K562 (cell line): ENCODE results near the gene MAGI2. TPM values are rescaled to one million over a fixed set of nuclear protein-coding genes. Genes with fewer than 3 reads are reported as not detected.

Experiments used
- ATAC-seq: fragments of 200-7000 bp; cut with Tn5 transposase; 3 replicates; pipeline ENCODE4 v1.9.1; 2020; ENCODE audit warnings: moderate library complexity
- BruUV-seq: library from RNA; stranded (reverse); fragments of 400-500 nt; replicated peaks from 2 replicates; lab custom pipeline; 2021; lab: Mats Ljungman, UMichigan
- CTCF ChIA-PET: fragments of 300-600 bp; formaldehyde crosslinking; extraction: SDS; loops from one replicate; lab custom pipeline; 2021; ENCODE audit warnings: low intra/inter-chr PET ratio; lab: Yijun Ruan, JAX
- POLR2A ChIA-PET: fragments of 300-600, 350-650 bp; sonication (Branson Sonifier 250); formaldehyde crosslinking; extraction: SDS; loops from one replicate; lab custom pipeline; 2021; ENCODE audit warnings: antibody characterized with exemption, inconsistent platforms; lab: Yijun Ruan, JAX
- DNase-seq, 4 experiments: peaks; one replicate each; pipeline versions ENCODE4 v3.0.0 to v3.0.0-alpha.2; 2011 to 2018; ENCODE audit warnings: low spot score in 3 of 4, mixed read lengths in 3 of 4; ENCODE audit errors: extremely low read depth in 1 of 4
- FAIRE-seq: peaks from 2 replicates; lab custom pipeline; 2011; peaks lifted over from hg19 to GRCh38; lab: Jason Lieb, UNC
- H2AFZ ChIP-seq: 2 replicates; pipeline ENCODE4 v1.6.0; 2011; ENCODE audit warnings: low read depth, low read length, control low read depth, inconsistent platforms
- H3K27ac ChIP-seq: fragments of 200-600 bp; 3 replicates; pipeline ENCODE4 v1.8.0; 2011; ENCODE audit warnings: low read depth, mild to moderate bottlenecking, control low read depth, inconsistent platforms, low read length, moderate library complexity, mixed read lengths; ENCODE audit errors: extremely low read depth
- H3K27me3 ChIP-seq, 2 experiments: fragments of 300-600 bp in 1 of 2; 2 replicates in 1 of 2; 3 replicates in 1 of 2; pipeline versions ENCODE4 v1.6.0 to v1.8.0; 2011; ENCODE audit warnings: inconsistent platforms in 2 of 2, low read length in 2 of 2, mild to moderate bottlenecking in 1 of 2, mixed read lengths in 1 of 2, moderate library complexity in 1 of 2; ENCODE audit not compliant: control insufficient read depth in 2 of 2, insufficient read depth in 2 of 2
- H3K36me3 ChIP-seq: fragments of 300-600 bp; 3 replicates; pipeline ENCODE4 v1.8.0; 2011; ENCODE audit warnings: mild to moderate bottlenecking, low read length, inconsistent platforms; ENCODE audit not compliant: control insufficient read depth, insufficient read depth
- H3K4me1 ChIP-seq, 2 experiments: fragments of 200-600 bp in 1 of 2; replicated peaks in 1 of 2; 2 replicates in 1 of 2; 3 replicates in 1 of 2; pipeline versions ENCODE4 v1.5.1 to v1.8.0; 2011; ENCODE audit warnings: inconsistent platforms in 2 of 2, low read length in 2 of 2, mild to moderate bottlenecking in 1 of 2, mixed read lengths in 1 of 2, moderate library complexity in 1 of 2; ENCODE audit not compliant: control insufficient read depth in 2 of 2, insufficient read depth in 2 of 2
- H3K4me2 ChIP-seq: 2 replicates; pipeline ENCODE4 v1.6.1; 2011; ENCODE audit warnings: low read length, control low read depth, inconsistent platforms, mixed read lengths; ENCODE audit not compliant: insufficient read depth
- H3K4me3 ChIP-seq: fragments of 200-600 bp; sonication (generic), shearing (Covaris generic); 2 replicates; pipeline ENCODE4 v1.5.1; 2016; ENCODE audit warnings: control low read depth, inconsistent platforms
- H3K79me2 ChIP-seq: fragments of 200-600 bp; 3 replicates; pipeline ENCODE4 v1.8.0; 2011; ENCODE audit warnings: low read length, inconsistent platforms; ENCODE audit not compliant: control insufficient read depth, insufficient read depth
- H3K9ac ChIP-seq, 2 experiments: 2 replicates each; pipeline versions ENCODE4 v1.6.0 to v1.6.1; 2011; ENCODE audit warnings: low read depth in 2 of 2, low read length in 2 of 2, control low read depth in 1 of 2, inconsistent platforms in 1 of 2, mild to moderate bottlenecking in 1 of 2, mixed read lengths in 1 of 2; ENCODE audit not compliant: insufficient read depth in 1 of 2
- H3K9me1 ChIP-seq: one replicate; pipeline ENCODE4 v1.6.0; 2011; ENCODE audit warnings: inconsistent platforms, mild to moderate bottlenecking, low read length, moderate library complexity; ENCODE audit not compliant: control insufficient read depth, insufficient read depth
- H3K9me3 ChIP-seq: replicated peaks from 2 replicates; pipeline ENCODE4 v1.5.1; 2011; ENCODE audit warnings: low read depth, low read length, inconsistent platforms; ENCODE audit not compliant: control insufficient read depth, insufficient read depth
- H4K20me1 ChIP-seq: replicated peaks from 2 replicates; pipeline ENCODE4 v1.6.1; 2011; ENCODE audit warnings: low read length, inconsistent platforms, mixed read lengths; ENCODE audit not compliant: control insufficient read depth, insufficient read depth
- EWSR1 ChIP-seq: fragments of 450-650 bp; IDR thresholded peaks from 2 replicates; pipeline ENCODE4 v1.6.1; 2018; ENCODE audit warnings: borderline replicate concordance, mild to moderate bottlenecking, low read depth, moderate library complexity; ENCODE audit not compliant: partially characterized antibody
- FOXJ3 ChIP-seq: sonication (generic); formaldehyde crosslinking; IDR thresholded peaks from 2 replicates; pipeline ENCODE4 v1.4.0; 2020; ENCODE audit warnings: mild to moderate bottlenecking, missing genetic modification reagents
- FOXK1 ChIP-seq: sonication (generic); formaldehyde crosslinking; IDR thresholded peaks from 2 replicates; pipeline ENCODE4 v1.8.0; 2022; ENCODE audit warnings: missing genetic modification reagents, mild to moderate bottlenecking, borderline replicate concordance
- FOXM1 ChIP-seq, 2 experiments: fragments of 450-650 bp in 1 of 2; sonication (generic) in 1 of 2; formaldehyde crosslinking in 1 of 2; IDR thresholded peaks; 2 replicates each; pipeline versions ENCODE4 v1.6.1 to v1.9.0; 2017 to 2022; ENCODE audit warnings: low read depth in 2 of 2, mild to moderate bottlenecking in 2 of 2, missing genetic modification reagents in 1 of 2, moderate library complexity in 1 of 2
- GABPB1 ChIP-seq: sonication (generic); formaldehyde crosslinking; IDR thresholded peaks from 2 replicates; pipeline ENCODE4 v1.8.0; 2022; ENCODE audit warnings: mild to moderate bottlenecking, missing genetic modification reagents
- JUNB ChIP-seq: fragments of 450-650 bp; formaldehyde crosslinking; conservative IDR thresholded peaks from 2 replicates; pipeline ENCODE4 v1.4.0; 2020; ENCODE audit warnings: mild to moderate bottlenecking
- PHTF2 ChIP-seq: fragments of 250-450 bp; sonication (Bioruptor Pico); IDR thresholded peaks from 2 replicates; pipeline ENCODE4 v1.5.0; 2021; ENCODE audit warnings: mild to moderate bottlenecking
- RBFOX2 ChIP-seq: fragments of 200-400 bp; formaldehyde crosslinking; IDR thresholded peaks from 2 replicates; pipeline ENCODE4 v1.6.1; 2017; ENCODE audit warnings: low read depth, mild to moderate bottlenecking, low read length, moderate library complexity
- SIN3A ChIP-seq, 2 experiments: fragments of 150-350 bp in 1 of 2; IDR thresholded peaks; 2 replicates each; pipeline ENCODE4 v1.6.1; 2011 to 2016; ENCODE audit warnings: borderline replicate concordance in 2 of 2, low read depth in 2 of 2, low read length in 2 of 2, mild to moderate bottlenecking in 2 of 2, moderate library complexity in 2 of 2; ENCODE audit not compliant: control insufficient read depth in 1 of 2
- SIRT6 ChIP-seq: IDR thresholded peaks from one replicate; pipeline ENCODE4 v1.6.1; 2012; ENCODE audit warnings: low read depth, mild to moderate bottlenecking, control low read depth, inconsistent platforms, low read length, moderate library complexity
- SP1 ChIP-seq: sonication (generic); formaldehyde crosslinking; IDR thresholded peaks from 2 replicates; pipeline ENCODE4 v1.8.1; 2022; ENCODE audit warnings: mild to moderate bottlenecking, missing genetic modification reagents
- SPI1 ChIP-seq: IDR thresholded peaks from 2 replicates; pipeline ENCODE4 v1.6.1; 2011; ENCODE audit warnings: low read depth, low read length, control low read depth, borderline replicate concordance
- SUPT5H ChIP-seq: fragments of 450-650 bp; IDR thresholded peaks from 2 replicates; pipeline ENCODE4 v1.6.1; 2016
- TFAP4 ChIP-seq: sonication (generic); formaldehyde crosslinking; IDR thresholded peaks from 2 replicates; pipeline ENCODE4 v1.8.0; 2022; ENCODE audit warnings: missing genetic modification reagents, mild to moderate bottlenecking, moderate library complexity, borderline replicate concordance
- ZNF140 ChIP-seq: fragments of 250-450 bp; sonication (Bioruptor Pico); IDR thresholded peaks from 2 replicates; pipeline ENCODE4 v1.8.0; 2021; ENCODE audit warnings: moderate library complexity, mild to moderate bottlenecking, inconsistent platforms
- ZNF655 ChIP-seq: fragments of 250-450 bp; sonication (Bioruptor Pico); IDR thresholded peaks from 2 replicates; pipeline ENCODE4 v1.5.0; 2021
- ZSCAN32 ChIP-seq: fragments of 450-650 bp; formaldehyde crosslinking; IDR thresholded peaks from 2 replicates; pipeline ENCODE4 v1.4.0; 2020; ENCODE audit warnings: mild to moderate bottlenecking, moderate library complexity
- WGBS: fragments of 100-300 bp; shearing (Covaris generic); methylation state at CpG from one replicate; pipeline ENCODE4 v1.1.6; 2016; ENCODE audit warnings: low coverage, mixed read lengths; ENCODE audit not compliant: insufficient coverage; ENCODE audit errors: missing lambda C conversion rate; 5-methylcytosine and 5-hydroxymethylcytosine counted together
- in situ Hi-C: fragments of 300-500 bp; cut with MboI; formaldehyde crosslinking; loops from 4 replicates; pipeline ENCODE4 v1.15.0; 2018; ENCODE audit warnings: inconsistent platforms, mixed read lengths
- intact Hi-C: fragments of 100-400 bp; cut with micrococcal nuclease; formaldehyde crosslinking; loops from 2 replicates; pipeline ENCODE4 v1.14.2; 2022
- polyA plus RNA-seq, 8 experiments: library from polyadenylated mRNA; depleted of rRNA in 4 of 8; stranded (reverse) in 5 of 8; unstranded in 3 of 8; fragments of >200 nt; fragmentation: Nextera tagmentation in 2 of 8; fragmentation: Illumina TruSeq in 1 of 8; extraction: Ambion mirVana in 2 of 8; extraction: Trizol in 1 of 8; gene quantifications; 2 replicates each; pipeline versions ENCODE4 v1.2.1 to v1.2.3, GENCODE V29; 2011 to 2014; ENCODE audit warnings: inconsistent platforms in 1 of 8, missing spikeins in 1 of 8
- total RNA-seq, 7 experiments: library from RNA; depleted of rRNA in 6 of 7; stranded (reverse); fragments of >200 nt in 6 of 7; fragmentation: Illumina TruSeq in 2 of 7; extraction: Trizol in 2 of 7; gene quantifications; 2 replicates each; pipeline versions ENCODE4 v1.2.1 to v1.2.3, GENCODE V29; 2011 to 2021; ENCODE audit warnings: low replicate concordance in 1 of 7

MAGI2 gene
- total and polyA plus RNA-seq, 9 of the 15 experiments (the other 6 are each of a cell fraction or from before 2014, with no cell fraction given), result 0.27 to 1.4 (median 0.70) TPM

- no peak for ATAC-seq
- peaks cover 0 to 5% of the 10 kb centered on the region in 2 experiments; a peak in 1 of 5 replicates for H3K27me3 ChIP-seq
- WGBS, result 0% methylated on average over 2 of the region's 2 CpGs
- no peak overlapping the region for H3K27ac ChIP-seq
- ChIA-PET POLR2A (no interaction called here), CTCF (no interaction called here)
- in situ Hi-C loops (no loop called here), intact Hi-C loops (no loop called here)
- TF ChIP-seq FOXJ3 (CRISPR knock-in tag) (no peak), SIN3A (IDR thresholded peaks at IDR 0.05; ENCODE audit: borderline replicate concordance in 2 of 2, control insufficient read depth in 1 of 2, low read depth in 2 of 2, low read length in 2 of 2) (no peak), FOXM1 (IDR thresholded peaks at IDR 0.05; ENCODE audit: low read depth) (no peak), FOXM1 (CRISPR knock-in tag; IDR thresholded peaks at IDR 0.05; ENCODE audit: low read depth) (no peak), FOXK1 (no peak), ZSCAN32 (CRISPR knock-in tag) (no peak), EWSR1 (no peak), PHTF2 (CRISPR knock-in tag) (no peak), JUNB (CRISPR knock-in tag) (no peak), RBFOX2 (no peak), ZNF655 (CRISPR knock-in tag) (no peak), TFAP4 (no peak), GABPB1 (no peak), SIRT6 (no peak), ZNF140 (CRISPR knock-in tag) (no peak), SPI1 (no peak), SUPT5H (no peak), SP1 (CRISPR knock-in tag) (no peak)
- no peaks in the 10 kb centered on the region for H3K79me2 ChIP-seq
- FAIRE-seq, result no peak
- DNase-seq, result no peak
- H3K4me2 ChIP-seq, result no peak overlapping the region
- H3K4me1 ChIP-seq, result no peaks in the 10 kb centered on the region
- H3K9ac ChIP-seq, result no peak overlapping the region
- no peaks in the 10 kb centered on the region for H3K9me3 ChIP-seq
- no peaks in the 10 kb centered on the region for H3K9me1 ChIP-seq
- H3K4me3 ChIP-seq, result no peak overlapping the region
- H4K20me1 ChIP-seq, result no peaks in the 10 kb centered on the region
- no TSS peak for BruUV-seq
- H3K36me3 ChIP-seq, result no peaks in the 10 kb centered on the region
- H2AFZ ChIP-seq, result no peak overlapping the region
Measured at GRCh38 chr7:78168865-78169264, 1284.6 kb downstream of the MAGI2 start.
